AG09319 (cell line): ENCODE measurements around the gene DNAAF3.

ENCODE experiments used
- DNase-seq: peaks from one replicate; pipeline ENCODE4 v3.0.0-alpha.2; 2010; ENCODE audit warnings: low read depth; ENCODE audit errors: extremely low read depth
- CTCF ChIP-seq: IDR thresholded peaks from 2 replicates; pipeline ENCODE4 v1.5.1; 2011; ENCODE audit warnings: low read depth, mild to moderate bottlenecking, inconsistent platforms, low read length, moderate library complexity

DNAAF3 gene

GRCh38 chr19:55169136-55169535 is 2.7 kb upstream of the DNAAF3 start:
- TF ChIP-seq CTCF: no peak
- no peak for DNase-seq

GRCh38 chr19:55165952-55166529 is 372 bp downstream of the DNAAF3 start:
- TF ChIP-seq CTCF: peak; percentile 61
- no peak for DNase-seq

- no peak for DNase-seq
- TF ChIP-seq CTCF: no peak
These were observed 4.7 kb downstream of the DNAAF3 start for GRCh38 chr19:55161571-55162322.

- DNase-seq: no peak
- TF ChIP-seq CTCF: no peak
These were observed 5.4 kb downstream of the DNAAF3 start for GRCh38 chr19:55160986-55161365.

- DNase-seq: no peak
- peak; percentile 61 for TF ChIP-seq CTCF
These were observed 6.1 kb downstream of the DNAAF3 start for GRCh38 chr19:55160128-55160985.

GRCh38 chr19:55158848-55159749 is 7.3 kb downstream of the DNAAF3 start:
- TF ChIP-seq CTCF: no peak
- DNase-seq: no peak
